Endothelial cell of umbilical vein (primary cell): ENCODE measurements around the gene SEC11A. TPM values are rescaled to one million over a fixed set of nuclear protein-coding genes. Genes with fewer than 3 reads are reported as not detected.

Experiments used
- BruUV-seq: library from RNA; stranded (reverse); fragments of 400-500 nt; replicated peaks from 2 replicates; lab custom pipeline; 2021; lab: Mats Ljungman, UMichigan
- CTCF ChIA-PET: fragments of 300-600, 350-600 bp; sonication (Branson Sonifier 250); formaldehyde crosslinking; loops from one replicate; lab custom pipeline; 2021; ENCODE audit warnings: antibody characterized with exemption, inconsistent platforms; lab: Charles Lee
- POLR2A ChIA-PET: fragments of 300-600, 350-600 bp; sonication (Branson Sonifier 250); formaldehyde crosslinking; loops from one replicate; lab custom pipeline; 2021; ENCODE audit warnings: antibody characterized with exemption, inconsistent platforms; lab: Charles Lee
- DNase-seq: peaks from one replicate; pipeline ENCODE4 v3.0.0-alpha.2; 2011; ENCODE audit warnings: low read depth, low spot score
- FAIRE-seq: peaks from 2 replicates; lab custom pipeline; 2011; peaks lifted over from hg19 to GRCh38; lab: Jason Lieb, UNC
- H2AFZ ChIP-seq: 2 replicates; pipeline ENCODE4 v1.6.0; 2012; ENCODE audit warnings: low read depth, low read length, control low read depth, inconsistent platforms
- H3K27ac ChIP-seq: 2 replicates; pipeline ENCODE4 v1.5.1; 2011; ENCODE audit warnings: low read depth, mild to moderate bottlenecking, control low read depth, low read length, moderate library complexity; ENCODE audit not compliant: insufficient read depth
- H3K27me3 ChIP-seq, 2 experiments: 2 replicates each; pipeline versions ENCODE4 v1.6.0 to v1.6.1; 2011; ENCODE audit warnings: low read length in 2 of 2, mixed read lengths in 1 of 2; ENCODE audit not compliant: control insufficient read depth in 2 of 2, insufficient read depth in 2 of 2
- H3K36me3 ChIP-seq, 2 experiments: 2 replicates in 1 of 2; 3 replicates in 1 of 2; pipeline ENCODE4 v1.5.1; 2011; ENCODE audit warnings: low read length in 2 of 2, mild to moderate bottlenecking in 1 of 2, moderate library complexity in 1 of 2; ENCODE audit not compliant: control insufficient read depth in 2 of 2, insufficient read depth in 2 of 2; ENCODE audit errors: extremely low read depth in 1 of 2
- H3K4me1 ChIP-seq: 3 replicates; pipeline ENCODE4 v1.5.1; 2011; ENCODE audit warnings: mild to moderate bottlenecking, low read length; ENCODE audit not compliant: control insufficient read depth, insufficient read depth; ENCODE audit errors: extremely low read depth
- H3K4me2 ChIP-seq: 2 replicates; pipeline ENCODE4 v1.6.1; 2011; ENCODE audit warnings: low read length, control low read depth, mixed read lengths; ENCODE audit not compliant: insufficient read depth
- H3K4me3 ChIP-seq, 3 experiments: fragments of 200-600 bp in 1 of 3; sonication (generic), shearing (Covaris generic) in 1 of 3; replicated peaks in 1 of 3; 2 replicates each; pipeline ENCODE4 v1.5.1; 2011 to 2016; ENCODE audit warnings: control low read depth in 3 of 3, low read length in 3 of 3, mild to moderate bottlenecking in 2 of 3, inconsistent platforms in 1 of 3, low read depth in 1 of 3, moderate library complexity in 1 of 3; ENCODE audit not compliant: insufficient read depth in 1 of 3
- H3K79me2 ChIP-seq: 2 replicates; pipeline ENCODE4 v1.6.0; 2012; ENCODE audit warnings: low read length, inconsistent platforms; ENCODE audit not compliant: control insufficient read depth, insufficient read depth
- H3K9ac ChIP-seq: replicated peaks from 2 replicates; pipeline ENCODE3; 2011; ENCODE audit warnings: low read length, control low read depth; ENCODE audit not compliant: insufficient read depth; ENCODE audit errors: extremely low read depth
- H3K9me1 ChIP-seq: replicated peaks from 3 replicates; pipeline ENCODE4 v1.6.0; 2011; ENCODE audit warnings: mild to moderate bottlenecking, low read length; ENCODE audit not compliant: control insufficient read depth, insufficient read depth; ENCODE audit errors: extremely low read depth
- H3K9me3 ChIP-seq: replicated peaks from 2 replicates; pipeline ENCODE4 v1.5.1; 2012; ENCODE audit warnings: low read length, inconsistent platforms; ENCODE audit not compliant: control insufficient read depth, insufficient read depth
- H4K20me1 ChIP-seq: replicated peaks from 2 replicates; pipeline ENCODE3; 2011; ENCODE audit warnings: mild to moderate bottlenecking, low read length; ENCODE audit not compliant: control insufficient read depth, insufficient read depth; ENCODE audit errors: extremely low read depth
- EZH2 ChIP-seq: IDR thresholded peaks from 2 replicates; pipeline ENCODE4 v1.6.1; 2012; ENCODE audit warnings: borderline replicate concordance, low read depth, mild to moderate bottlenecking, moderate library complexity, low read length, inconsistent platforms; ENCODE audit not compliant: severe bottlenecking
- FOS ChIP-seq: IDR thresholded peaks from 2 replicates; pipeline ENCODE4 v1.6.1; 2011; ENCODE audit warnings: mild to moderate bottlenecking, low read length, moderate library complexity, borderline replicate concordance; ENCODE audit not compliant: insufficient read depth
- GATA2 ChIP-seq: IDR thresholded peaks from 2 replicates; pipeline ENCODE4 v1.7.0; 2011; ENCODE audit warnings: low read depth, mild to moderate bottlenecking, moderate library complexity, mixed read lengths, low read length; ENCODE audit not compliant: insufficient read length, insufficient read depth
- JUN ChIP-seq: IDR thresholded peaks from 2 replicates; pipeline ENCODE4 v1.6.1; 2011; ENCODE audit warnings: borderline replicate concordance, low read depth; ENCODE audit not compliant: insufficient read length, insufficient read depth
- MYC ChIP-seq: IDR thresholded peaks from one replicate; pipeline ENCODE4 v1.6.1; 2011; ENCODE audit warnings: mild to moderate bottlenecking, low read depth, low read length
- POLR2A ChIP-seq: IDR thresholded peaks from 2 replicates; pipeline ENCODE4 v1.6.1; 2012; ENCODE audit warnings: low read depth, mild to moderate bottlenecking, control low read depth, low read length
- POLR2AphosphoS5 ChIP-seq: IDR thresholded peaks from 2 replicates; pipeline ENCODE4 v1.6.1; 2012; ENCODE audit warnings: low read depth, mild to moderate bottlenecking, control low read depth, low read length, moderate library complexity; ENCODE audit not compliant: insufficient read depth
- dilution Hi-C: fragments of 300-500 bp; cut with MboI; formaldehyde crosslinking; loops from one replicate; pipeline ENCODE4 v1.15.0; 2019; ENCODE audit warnings: low sequenced_read_pairs; ENCODE audit not compliant: extremely low pct_ligation_motif_present
- intact Hi-C: fragments of 100-400 bp; cut with micrococcal nuclease; formaldehyde crosslinking; loops from one replicate; pipeline ENCODE4 v1.10.0; 2022
- polyA plus RNA-seq, 4 experiments: library from polyadenylated mRNA; depleted of rRNA in 3 of 4; stranded (reverse) in 3 of 4; unstranded in 1 of 4; fragments of >200 nt; gene quantifications; 2 replicates each; pipeline versions ENCODE4 v1.2.1 to v1.2.3, GENCODE V29; 2011 to 2012; ENCODE audit warnings: missing spikeins in 1 of 4
- total RNA-seq: library from RNA; stranded (reverse); gene quantifications from 2 replicates; pipeline ENCODE4 v1.2.3, GENCODE V29; 2021
- TF ChIP-seq, protein P1 (sequence below): IDR thresholded peaks from 2 replicates; pipeline ENCODE4 v1.6.1; 2011; ENCODE audit not compliant: insufficient read depth, insufficient read length
- TF ChIP-seq, protein P2 (sequence below), 2 donors: IDR thresholded peaks; 1 replicate in 1 of 2; 2 replicates in 1 of 2; pipeline ENCODE4 v1.5.1; 2011; ENCODE audit warnings: low read length in 2 of 2, mild to moderate bottlenecking in 2 of 2, moderate library complexity in 2 of 2, control low read depth in 1 of 2, inconsistent platforms in 1 of 2, low read depth in 1 of 2; ENCODE audit not compliant: insufficient read depth in 1 of 2; ENCODE audit errors: extremely low read depth in 1 of 2

The SEC11A gene
- total and polyA plus RNA-seq, 2 donors (not counting 3 experiments of a cell fraction or from before 2014, with no cell fraction given): 189 to 204 TPM

DNA sequence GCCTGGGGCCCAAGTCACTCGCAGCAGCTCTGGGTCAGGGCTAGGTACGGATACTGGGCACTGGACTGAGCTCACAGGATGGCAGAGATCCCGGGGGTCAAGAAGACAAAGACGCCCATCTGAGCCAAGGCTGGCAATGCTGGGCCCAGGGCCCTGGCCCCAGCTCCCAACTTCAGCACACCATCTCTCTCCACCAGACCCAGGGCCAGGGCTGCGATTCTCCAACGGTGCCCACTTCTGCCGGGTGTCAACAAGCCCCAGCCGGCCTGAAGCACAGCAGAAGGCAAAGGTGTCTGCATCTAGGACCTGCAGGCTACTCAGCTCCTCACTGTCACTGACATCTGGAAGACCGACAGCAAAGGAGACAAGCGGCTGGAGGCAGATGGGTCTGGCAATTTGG is 70.4 kb downstream of the SEC11A start:
- dilution Hi-C loops (no loop called here), intact Hi-C loops (no loop called here)
- no peak overlapping the region for H3K27ac ChIP-seq
- FAIRE-seq: no peak
- ChIA-PET POLR2A (no interaction called here), CTCF (interaction anchor here (1.3 kb wide), 1 partner anchor 13 kb away, joined by 3 read pairs; no protein-coding TSS in a partner anchor)
- no peaks in the 10 kb centered on the region for H3K4me1 ChIP-seq
- no peaks in the 10 kb centered on the region for H3K27me3 ChIP-seq
- H3K36me3 ChIP-seq: peaks cover 24 to 44% of the 10 kb centered on the region in 2 experiments
- no peaks in the 10 kb centered on the region for H3K9me1 ChIP-seq
- no peaks in the 10 kb centered on the region for H3K9me3 ChIP-seq
- no peak overlapping the region for H3K9ac ChIP-seq
- peaks cover 2% of the 10 kb centered on the region for H3K79me2 ChIP-seq
- DNase-seq: no peak
- no peak overlapping the region for H3K4me3 ChIP-seq
- no peaks in the 10 kb centered on the region for H4K20me1 ChIP-seq
- BruUV-seq: no TSS peak
- no peak overlapping the region for H2AFZ ChIP-seq
- TF ChIP-seq, protein P1, sequence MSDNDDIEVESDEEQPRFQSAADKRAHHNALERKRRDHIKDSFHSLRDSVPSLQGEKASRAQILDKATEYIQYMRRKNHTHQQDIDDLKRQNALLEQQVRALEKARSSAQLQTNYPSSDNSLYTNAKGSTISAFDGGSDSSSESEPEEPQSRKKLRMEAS: no peak
- TF ChIP-seq, protein P2, sequence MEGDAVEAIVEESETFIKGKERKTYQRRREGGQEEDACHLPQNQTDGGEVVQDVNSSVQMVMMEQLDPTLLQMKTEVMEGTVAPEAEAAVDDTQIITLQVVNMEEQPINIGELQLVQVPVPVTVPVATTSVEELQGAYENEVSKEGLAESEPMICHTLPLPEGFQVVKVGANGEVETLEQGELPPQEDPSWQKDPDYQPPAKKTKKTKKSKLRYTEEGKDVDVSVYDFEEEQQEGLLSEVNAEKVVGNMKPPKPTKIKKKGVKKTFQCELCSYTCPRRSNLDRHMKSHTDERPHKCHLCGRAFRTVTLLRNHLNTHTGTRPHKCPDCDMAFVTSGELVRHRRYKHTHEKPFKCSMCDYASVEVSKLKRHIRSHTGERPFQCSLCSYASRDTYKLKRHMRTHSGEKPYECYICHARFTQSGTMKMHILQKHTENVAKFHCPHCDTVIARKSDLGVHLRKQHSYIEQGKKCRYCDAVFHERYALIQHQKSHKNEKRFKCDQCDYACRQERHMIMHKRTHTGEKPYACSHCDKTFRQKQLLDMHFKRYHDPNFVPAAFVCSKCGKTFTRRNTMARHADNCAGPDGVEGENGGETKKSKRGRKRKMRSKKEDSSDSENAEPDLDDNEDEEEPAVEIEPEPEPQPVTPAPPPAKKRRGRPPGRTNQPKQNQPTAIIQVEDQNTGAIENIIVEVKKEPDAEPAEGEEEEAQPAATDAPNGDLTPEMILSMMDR (IDR thresholded peaks at IDR 0.05; ENCODE audit: extremely low read depth in 1 of 2, insufficient read depth in 1 of 2, low read depth in 1 of 2, low read length in 2 of 2): no peak
- no peak for TF ChIP-seq EZH2
- TF ChIP-seq FOS: no peak
- TF ChIP-seq GATA2: no peak
- TF ChIP-seq POLR2A: no peak
- TF ChIP-seq JUN: no peak
- no peak for TF ChIP-seq POLR2AphosphoS5
- TF ChIP-seq MYC: no peak
- no peak overlapping the region for H3K4me2 ChIP-seq
